K562 (cell line): ENCODE data around the gene ITSN2. TPM values are rescaled to one million over a fixed set of nuclear protein-coding genes. Genes with fewer than 3 reads are reported as not detected.

Experiments
- ATAC-seq: fragments of 200-7000 bp; cut with Tn5 transposase; 3 replicates; pipeline ENCODE4 v1.9.1; 2020; ENCODE audit warnings: moderate library complexity
- BruUV-seq: library from RNA; stranded (reverse); fragments of 400-500 nt; replicated peaks from 2 replicates; lab custom pipeline; 2021; lab: Mats Ljungman, UMichigan
- CTCF ChIA-PET: fragments of 300-600 bp; formaldehyde crosslinking; extraction: SDS; loops from one replicate; lab custom pipeline; 2021; ENCODE audit warnings: low intra/inter-chr PET ratio; lab: Yijun Ruan, JAX
- POLR2A ChIA-PET: fragments of 300-600, 350-650 bp; sonication (Branson Sonifier 250); formaldehyde crosslinking; extraction: SDS; loops from one replicate; lab custom pipeline; 2021; ENCODE audit warnings: antibody characterized with exemption, inconsistent platforms; lab: Yijun Ruan, JAX
- DNase-seq, 4 experiments: peaks; one replicate each; pipeline versions ENCODE4 v3.0.0 to v3.0.0-alpha.2; 2011 to 2018; ENCODE audit warnings: low spot score in 3 of 4, mixed read lengths in 3 of 4; ENCODE audit errors: extremely low read depth in 1 of 4
- FAIRE-seq: peaks from 2 replicates; lab custom pipeline; 2011; peaks lifted over from hg19 to GRCh38; lab: Jason Lieb, UNC
- H2AFZ ChIP-seq: 2 replicates; pipeline ENCODE4 v1.6.0; 2011; ENCODE audit warnings: low read depth, low read length, control low read depth, inconsistent platforms
- H3K27ac ChIP-seq: fragments of 200-600 bp; 3 replicates; pipeline ENCODE4 v1.8.0; 2011; ENCODE audit warnings: low read depth, mild to moderate bottlenecking, control low read depth, inconsistent platforms, low read length, moderate library complexity, mixed read lengths; ENCODE audit errors: extremely low read depth
- H3K27me3 ChIP-seq, 2 experiments: fragments of 300-600 bp in 1 of 2; 2 replicates in 1 of 2; 3 replicates in 1 of 2; pipeline versions ENCODE4 v1.6.0 to v1.8.0; 2011; ENCODE audit warnings: inconsistent platforms in 2 of 2, low read length in 2 of 2, mild to moderate bottlenecking in 1 of 2, mixed read lengths in 1 of 2, moderate library complexity in 1 of 2; ENCODE audit not compliant: control insufficient read depth in 2 of 2, insufficient read depth in 2 of 2
- H3K36me3 ChIP-seq: fragments of 300-600 bp; 3 replicates; pipeline ENCODE4 v1.8.0; 2011; ENCODE audit warnings: mild to moderate bottlenecking, low read length, inconsistent platforms; ENCODE audit not compliant: control insufficient read depth, insufficient read depth
- H3K4me1 ChIP-seq, 2 experiments: fragments of 200-600 bp in 1 of 2; replicated peaks in 1 of 2; 2 replicates in 1 of 2; 3 replicates in 1 of 2; pipeline versions ENCODE4 v1.5.1 to v1.8.0; 2011; ENCODE audit warnings: inconsistent platforms in 2 of 2, low read length in 2 of 2, mild to moderate bottlenecking in 1 of 2, mixed read lengths in 1 of 2, moderate library complexity in 1 of 2; ENCODE audit not compliant: control insufficient read depth in 2 of 2, insufficient read depth in 2 of 2
- H3K4me2 ChIP-seq: 2 replicates; pipeline ENCODE4 v1.6.1; 2011; ENCODE audit warnings: low read length, control low read depth, inconsistent platforms, mixed read lengths; ENCODE audit not compliant: insufficient read depth
- H3K4me3 ChIP-seq: fragments of 200-600 bp; sonication (generic), shearing (Covaris generic); 2 replicates; pipeline ENCODE4 v1.5.1; 2016; ENCODE audit warnings: control low read depth, inconsistent platforms
- H3K79me2 ChIP-seq: fragments of 200-600 bp; 3 replicates; pipeline ENCODE4 v1.8.0; 2011; ENCODE audit warnings: low read length, inconsistent platforms; ENCODE audit not compliant: control insufficient read depth, insufficient read depth
- H3K9ac ChIP-seq, 2 experiments: 2 replicates each; pipeline versions ENCODE4 v1.6.0 to v1.6.1; 2011; ENCODE audit warnings: low read depth in 2 of 2, low read length in 2 of 2, control low read depth in 1 of 2, inconsistent platforms in 1 of 2, mild to moderate bottlenecking in 1 of 2, mixed read lengths in 1 of 2; ENCODE audit not compliant: insufficient read depth in 1 of 2
- H3K9me1 ChIP-seq: one replicate; pipeline ENCODE4 v1.6.0; 2011; ENCODE audit warnings: inconsistent platforms, mild to moderate bottlenecking, low read length, moderate library complexity; ENCODE audit not compliant: control insufficient read depth, insufficient read depth
- H3K9me3 ChIP-seq: replicated peaks from 2 replicates; pipeline ENCODE4 v1.5.1; 2011; ENCODE audit warnings: low read depth, low read length, inconsistent platforms; ENCODE audit not compliant: control insufficient read depth, insufficient read depth
- H4K20me1 ChIP-seq: replicated peaks from 2 replicates; pipeline ENCODE4 v1.6.1; 2011; ENCODE audit warnings: low read length, inconsistent platforms, mixed read lengths; ENCODE audit not compliant: control insufficient read depth, insufficient read depth
- ARID3B ChIP-seq: fragments of 250-450 bp; sonication (Bioruptor Pico); IDR thresholded peaks from 2 replicates; pipeline ENCODE4 v1.4.0; 2020; ENCODE audit warnings: borderline replicate concordance
- ZBTB33 ChIP-seq: sonication (generic); formaldehyde crosslinking; IDR thresholded peaks from 2 replicates; pipeline ENCODE4 v1.8.1; 2023; ENCODE audit warnings: mild to moderate bottlenecking, missing genetic modification reagents
- WGBS: fragments of 100-300 bp; shearing (Covaris generic); methylation state at CpG from one replicate; pipeline ENCODE4 v1.1.6; 2016; ENCODE audit warnings: low coverage, mixed read lengths; ENCODE audit not compliant: insufficient coverage; ENCODE audit errors: missing lambda C conversion rate; 5-methylcytosine and 5-hydroxymethylcytosine counted together
- in situ Hi-C: fragments of 300-500 bp; cut with MboI; formaldehyde crosslinking; loops from 4 replicates; pipeline ENCODE4 v1.15.0; 2018; ENCODE audit warnings: inconsistent platforms, mixed read lengths
- intact Hi-C: fragments of 100-400 bp; cut with micrococcal nuclease; formaldehyde crosslinking; loops from 2 replicates; pipeline ENCODE4 v1.14.2; 2022
- polyA plus RNA-seq, 8 experiments: library from polyadenylated mRNA; depleted of rRNA in 4 of 8; stranded (reverse) in 5 of 8; unstranded in 3 of 8; fragments of >200 nt; fragmentation: Nextera tagmentation in 2 of 8; fragmentation: Illumina TruSeq in 1 of 8; extraction: Ambion mirVana in 2 of 8; extraction: Trizol in 1 of 8; gene quantifications; 2 replicates each; pipeline versions ENCODE4 v1.2.1 to v1.2.3, GENCODE V29; 2011 to 2014; ENCODE audit warnings: inconsistent platforms in 1 of 8, missing spikeins in 1 of 8
- total RNA-seq, 7 experiments: library from RNA; depleted of rRNA in 6 of 7; stranded (reverse); fragments of >200 nt in 6 of 7; fragmentation: Illumina TruSeq in 2 of 7; extraction: Trizol in 2 of 7; gene quantifications; 2 replicates each; pipeline versions ENCODE4 v1.2.1 to v1.2.3, GENCODE V29; 2011 to 2021; ENCODE audit warnings: low replicate concordance in 1 of 7

Gene ITSN2
- total and polyA plus RNA-seq, 9 of the 15 experiments (the other 6 are each of a cell fraction or from before 2014, with no cell fraction given) = 6.6 to 19.9 (median 15.2) TPM

- TF ChIP-seq ZBTB33 (CRISPR knock-in tag) (no peak), ARID3B (no peak)
These were observed 138.8 kb downstream of the ITSN2 start (continued) for GRCh38 chr2:24221343-24222050.

GRCh38 chr2:24220554-24221291 lies 139.6 kb downstream of the ITSN2 start:
- Histone ChIP-seq H3K36me3 (no peaks in the 10 kb centered on the region), H3K27ac (no peak overlapping the region), H3K4me1 (no peaks in the 10 kb centered on the region), H3K4me2 (no peak overlapping the region), H3K4me3 (no peak overlapping the region), H3K27me3 (no peaks in the 10 kb centered on the region), H2AFZ (no peak overlapping the region), H3K9me3 (no peaks in the 10 kb centered on the region), H3K9me1 (no peaks in the 10 kb centered on the region), H4K20me1 (no peaks in the 10 kb centered on the region), H3K79me2 (no peaks in the 10 kb centered on the region), H3K9ac (no peak overlapping the region)
- intact Hi-C loops (no loop called here), in situ Hi-C loops (no loop called here)
- ATAC-seq = no peak
- no TSS peak for BruUV-seq
- FAIRE-seq = no peak
- ChIA-PET POLR2A (interaction anchor here (0.6 to 1.3 kb wide), 2 partner anchors 10 to 1972 kb away, joined by 3 to 4 read pairs; no protein-coding TSS in a partner anchor), CTCF (no interaction called here)
- 57% methylated on average over 20 of the region's 20 CpGs for WGBS
- no peak for DNase-seq
